ENCODE results near the gene PPM1E.

Gene PPM1E

GRCh38 chr17:58980706-58981481 is 225.2 kb downstream of the PPM1E start:
- no peak overlapping the region for H3K4me3 ChIP-seq (ENCODE audit: low read depth, low read length)
- no peak for DNase-seq (ENCODE audit: low read depth)

- no peak overlapping the region for H3K4me3 ChIP-seq (ENCODE audit: low read depth, low read length)
- DNase-seq (ENCODE audit: low read depth), result no peak
These were observed 227.0 kb downstream of the PPM1E start for GRCh38 chr17:58982626-58983025.

- H3K4me3 ChIP-seq (ENCODE audit: low read depth, low read length), result no peak overlapping the region
These were observed 229.7 kb downstream of the PPM1E start for GRCh38 chr17:58985367-58985766.

GRCh38 chr17:58985971-58986370 is 230.3 kb downstream of the PPM1E start:
- no peak overlapping the region for H3K4me3 ChIP-seq (ENCODE audit: low read depth, low read length)
- DNase-seq (ENCODE audit: low read depth), result no peak

More at GRCh38 chr17:58985367-58985766, 229.7 kb downstream of the PPM1E start:
- DNase-seq (ENCODE audit: low read depth), result no peak

GRCh38 chr17:58989629-58990028 is 234.0 kb downstream of the PPM1E start:
- H3K4me3 ChIP-seq (ENCODE audit: low read depth, low read length), result no peak overlapping the region
- no peak for DNase-seq (ENCODE audit: low read depth)

- DNase-seq (ENCODE audit: low read depth), result no peak
- no peak overlapping the region for H3K4me3 ChIP-seq (ENCODE audit: low read depth, low read length)
These were observed 236.2 kb downstream of the PPM1E start for GRCh38 chr17:58991718-58992331.

GRCh38 chr17:58993311-58993710 is 237.7 kb downstream of the PPM1E start:
- no peak for DNase-seq (ENCODE audit: low read depth)
- H3K4me3 ChIP-seq (ENCODE audit: low read depth, low read length), result no peak overlapping the region

GRCh38 chr17:58995247-58995940 is 239.7 kb downstream of the PPM1E start:
- H3K4me3 ChIP-seq (ENCODE audit: low read depth, low read length), result no peak overlapping the region
- DNase-seq (ENCODE audit: low read depth), result no peak

- H3K4me3 ChIP-seq (ENCODE audit: low read depth, low read length), result no peak overlapping the region
- DNase-seq (ENCODE audit: low read depth), result no peak
These were observed 241.3 kb downstream of the PPM1E start for GRCh38 chr17:58996968-58997367.

GRCh38 chr17:58997756-58998553 is 242.3 kb downstream of the PPM1E start:
- DNase-seq (ENCODE audit: low read depth), result no peak
- no peak overlapping the region for H3K4me3 ChIP-seq (ENCODE audit: low read depth, low read length)

GRCh38 chr17:58998871-58999270 is 243.2 kb downstream of the PPM1E start:
- no peak for DNase-seq (ENCODE audit: low read depth)

GRCh38 chr17:58999500-58999899 is 243.8 kb downstream of the PPM1E start:
- H3K4me3 ChIP-seq (ENCODE audit: low read depth, low read length), result no peak overlapping the region
- DNase-seq (ENCODE audit: low read depth), result no peak

More at GRCh38 chr17:58998871-58999270, 243.2 kb downstream of the PPM1E start:
- H3K4me3 ChIP-seq (ENCODE audit: low read depth, low read length), result no peak overlapping the region

GRCh38 chr17:59000022-59000421 is 244.4 kb downstream of the PPM1E start:
- no peak overlapping the region for H3K4me3 ChIP-seq (ENCODE audit: low read depth, low read length)
- no peak for DNase-seq (ENCODE audit: low read depth)

GRCh38 chr17:59001158-59001814 is 245.6 kb downstream of the PPM1E start:
- H3K4me3 ChIP-seq (ENCODE audit: low read depth, low read length), result no peak overlapping the region
- no peak for DNase-seq (ENCODE audit: low read depth)

- DNase-seq (ENCODE audit: low read depth), result no peak
- H3K4me3 ChIP-seq (ENCODE audit: low read depth, low read length), result no peak overlapping the region
These were observed 246.5 kb downstream of the PPM1E start for GRCh38 chr17:59002126-59002525.

GRCh38 chr17:59002848-59003247 is 247.2 kb downstream of the PPM1E start:
- no peak overlapping the region for H3K4me3 ChIP-seq (ENCODE audit: low read depth, low read length)
- DNase-seq (ENCODE audit: low read depth), result no peak

GRCh38 chr17:59003860-59004259 is 248.2 kb downstream of the PPM1E start:
- no peak overlapping the region for H3K4me3 ChIP-seq (ENCODE audit: low read depth, low read length)
- no peak for DNase-seq (ENCODE audit: low read depth)

GRCh38 chr17:59004338-59005111 is 248.9 kb downstream of the PPM1E start:
- H3K4me3 ChIP-seq (ENCODE audit: low read depth, low read length), result no peak overlapping the region
- DNase-seq (ENCODE audit: low read depth), result no peak
